SJCRH30 (cell line): ENCODE results near the gene CELA2B. TPM values are rescaled to one million over a fixed set of nuclear protein-coding genes. Genes with fewer than 3 reads are reported as not detected.
A peak's percentile ranks its signal among the peaks of the same experiment; 100 is the strongest.
"Not testable (repeated sequence)": the region's sequence is repeated elsewhere in the genome, so short reads cannot be mapped to it uniquely, and the experiment has no call there.

Experiments
- DNase-seq, 2 experiments: peaks; one replicate each; pipeline ENCODE4 v3.0.0-alpha.2; 2015 to 2020
- H3K27ac ChIP-seq: fragments of 250-450 bp; sonication (Bioruptor Pico); 2 replicates; pipeline ENCODE4 v1.5.1; 2020; ENCODE audit warnings: mild to moderate bottlenecking, moderate library complexity
- H3K27me3 ChIP-seq: fragments of 250-450 bp; sonication (Bioruptor Pico); 2 replicates; pipeline ENCODE4 v1.5.1; 2020; ENCODE audit warnings: mild to moderate bottlenecking, moderate library complexity
- H3K36me3 ChIP-seq: fragments of 250-450 bp; sonication (Bioruptor Pico); 2 replicates; pipeline ENCODE4 v1.5.1; 2020; ENCODE audit warnings: mild to moderate bottlenecking, moderate library complexity
- H3K4me1 ChIP-seq: fragments of 250-450 bp; sonication (Bioruptor Pico); 2 replicates; pipeline ENCODE4 v1.5.1; 2020; ENCODE audit warnings: mild to moderate bottlenecking, moderate library complexity
- H3K4me3 ChIP-seq: fragments of 250-450 bp; sonication (Bioruptor Pico); 2 replicates; pipeline ENCODE4 v1.5.1; 2020; ENCODE audit warnings: mild to moderate bottlenecking, moderate library complexity
- H3K9me3 ChIP-seq: fragments of 250-450 bp; sonication (Bioruptor Pico); replicated peaks from 2 replicates; pipeline ENCODE4 v1.5.1; 2020; ENCODE audit warnings: mild to moderate bottlenecking, moderate library complexity
- total RNA-seq: library from RNA; depleted of rRNA; stranded (reverse); fragments of >200 nt; shearing (Covaris generic); gene quantifications from 2 replicates; pipeline ENCODE4 v1.2.3, GENCODE V29; 2014

Gene CELA2B
- total RNA-seq, 1 experiment from 2014 or later = 18.3 TPM

DNA sequence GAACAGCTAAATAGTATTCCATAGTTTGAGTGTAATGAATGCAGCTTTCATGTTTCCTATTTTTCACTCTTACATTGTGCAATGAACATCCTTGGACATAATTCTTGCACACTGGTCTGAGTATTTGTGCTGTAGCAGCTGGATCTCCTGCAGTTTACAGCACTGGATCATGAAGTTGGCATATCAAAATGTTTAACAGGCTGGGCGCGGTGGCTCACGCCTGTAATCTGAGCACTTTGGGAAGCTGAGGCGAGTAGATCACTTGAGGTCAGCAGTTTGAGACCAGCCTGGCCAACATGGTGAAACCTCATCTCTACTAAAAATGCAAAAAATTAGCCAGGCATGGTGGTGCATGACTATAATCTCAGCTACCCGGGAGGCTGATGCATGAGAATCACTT lies 4.8 kb upstream of the CELA2B start:
- H3K27ac ChIP-seq = peak overlapping the region; percentile 85; the same call in 1 of the 2 replicates
- H3K9me3 ChIP-seq, H3K36me3 ChIP-seq, H3K4me3 ChIP-seq, H3K27me3 ChIP-seq, DNase-seq: not testable (repeated sequence)
- H3K4me1 ChIP-seq = peaks cover 45% of the 10 kb centered on the region

DNA sequence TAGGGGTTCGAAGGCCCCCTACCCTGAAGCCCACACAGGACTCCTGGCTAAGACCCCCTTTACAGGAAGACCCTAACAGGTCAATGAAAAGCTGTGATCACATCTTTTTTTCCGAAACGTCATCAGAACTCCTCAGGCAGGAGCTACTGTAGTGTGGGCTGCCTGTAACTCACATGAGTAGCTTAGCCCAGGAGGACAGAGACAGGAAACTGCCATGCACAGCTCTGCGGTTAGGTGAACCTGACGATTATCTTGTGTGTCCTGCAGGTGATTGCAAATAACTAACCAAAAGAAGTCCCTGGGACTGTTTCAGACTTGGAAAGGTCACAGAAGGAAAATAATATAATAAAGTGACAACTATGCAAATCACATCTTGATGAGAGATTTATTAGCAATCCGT lies 4.2 kb upstream of the CELA2B start:
- not testable (repeated sequence) for H3K4me3 ChIP-seq, H3K36me3 ChIP-seq, DNase-seq, H3K9me3 ChIP-seq, H3K27ac ChIP-seq, H3K27me3 ChIP-seq
- H3K4me1 ChIP-seq = peaks cover 38% of the 10 kb centered on the region

DNA sequence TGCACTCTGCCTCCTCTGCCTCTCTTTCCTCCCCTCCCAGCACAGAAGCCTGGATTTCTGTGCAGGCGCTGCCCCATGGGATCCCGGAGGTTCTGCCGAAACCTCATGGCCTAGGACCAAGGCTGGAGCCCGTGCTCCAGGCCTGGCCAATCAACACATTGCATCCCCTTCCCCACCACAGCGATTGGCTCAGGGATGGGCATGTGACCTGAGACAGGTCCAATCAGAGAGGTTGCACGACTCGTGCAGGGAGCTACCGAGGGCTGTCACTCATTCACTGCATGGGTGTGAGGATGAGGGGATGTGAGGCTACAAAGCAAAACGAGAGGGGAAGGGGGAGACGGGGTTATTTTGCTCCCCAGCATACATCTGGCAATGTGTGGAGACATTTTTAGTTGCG lies 3.3 kb upstream of the CELA2B start:
- Histone ChIP-seq H3K27me3 (no peaks in the 10 kb centered on the region), H3K4me3 (no peak overlapping the region), H3K9me3 (no peaks in the 10 kb centered on the region), H3K4me1 (peaks cover 29% of the 10 kb centered on the region), H3K36me3 (no peaks in the 10 kb centered on the region), H3K27ac (no peak overlapping the region)
- DNase-seq = no peak

DNA sequence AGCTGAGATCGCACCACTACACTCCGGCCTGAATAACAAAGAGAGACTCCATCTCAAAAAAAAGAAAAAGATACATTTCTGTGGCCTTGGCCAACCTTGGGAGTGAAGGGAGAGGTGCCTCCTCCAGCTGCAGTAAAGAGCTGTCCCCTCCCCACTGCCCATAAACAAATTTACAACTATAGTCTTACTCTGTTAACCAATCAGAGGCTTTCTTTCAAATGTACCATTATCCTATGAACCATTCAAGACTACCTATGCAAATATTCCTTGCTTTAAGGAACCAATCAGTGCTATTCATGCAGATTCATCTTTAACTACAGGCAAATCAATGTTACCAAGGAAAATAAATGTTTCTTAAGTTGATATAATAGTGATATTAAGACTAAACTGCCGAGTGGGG lies 1.0 kb downstream of the CELA2B start:
- Histone ChIP-seq H3K9me3 (no peaks in the 10 kb centered on the region), H3K4me1 (no peaks in the 10 kb centered on the region), H3K36me3 (no peaks in the 10 kb centered on the region), H3K4me3 (no peak overlapping the region), H3K27ac (no peak overlapping the region), H3K27me3 (no peaks in the 10 kb centered on the region)
- peak in 1 of 2 experiments; percentile 53 for DNase-seq

DNA sequence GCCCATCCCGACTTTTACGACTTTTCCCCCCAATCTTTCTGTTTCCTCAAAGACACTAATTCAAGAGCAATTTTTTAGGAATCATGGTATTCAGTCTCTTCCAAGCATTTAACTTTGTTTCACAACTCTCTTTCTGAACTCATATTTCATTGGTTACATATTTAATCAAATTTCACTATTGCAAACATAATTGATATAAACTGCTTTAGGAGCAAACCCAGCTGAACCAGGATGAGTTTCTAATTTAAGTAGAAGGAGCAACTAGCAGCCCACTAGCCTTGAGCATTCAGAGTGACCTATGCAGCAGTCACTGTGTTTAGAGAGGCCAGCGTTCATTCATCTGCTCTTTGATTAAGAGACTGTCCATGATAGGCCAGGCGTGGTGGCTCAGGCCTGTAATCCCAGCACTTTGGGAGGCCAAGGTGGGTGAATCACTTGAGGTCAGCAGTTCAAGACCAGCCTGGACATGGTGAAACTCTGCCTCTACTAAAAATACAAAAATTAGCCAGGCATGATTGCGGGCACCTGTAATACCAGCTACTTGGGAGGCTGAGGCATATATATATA lies 1.8 kb downstream of the CELA2B start:
- Histone ChIP-seq H3K27ac (no peak overlapping the region), H3K36me3 (no peaks in the 10 kb centered on the region), H3K4me1 (peaks cover 6% of the 10 kb centered on the region), H3K9me3 (no peaks in the 10 kb centered on the region), H3K4me3 (no peak overlapping the region), H3K27me3 (no peaks in the 10 kb centered on the region)
- no peak for DNase-seq

DNA sequence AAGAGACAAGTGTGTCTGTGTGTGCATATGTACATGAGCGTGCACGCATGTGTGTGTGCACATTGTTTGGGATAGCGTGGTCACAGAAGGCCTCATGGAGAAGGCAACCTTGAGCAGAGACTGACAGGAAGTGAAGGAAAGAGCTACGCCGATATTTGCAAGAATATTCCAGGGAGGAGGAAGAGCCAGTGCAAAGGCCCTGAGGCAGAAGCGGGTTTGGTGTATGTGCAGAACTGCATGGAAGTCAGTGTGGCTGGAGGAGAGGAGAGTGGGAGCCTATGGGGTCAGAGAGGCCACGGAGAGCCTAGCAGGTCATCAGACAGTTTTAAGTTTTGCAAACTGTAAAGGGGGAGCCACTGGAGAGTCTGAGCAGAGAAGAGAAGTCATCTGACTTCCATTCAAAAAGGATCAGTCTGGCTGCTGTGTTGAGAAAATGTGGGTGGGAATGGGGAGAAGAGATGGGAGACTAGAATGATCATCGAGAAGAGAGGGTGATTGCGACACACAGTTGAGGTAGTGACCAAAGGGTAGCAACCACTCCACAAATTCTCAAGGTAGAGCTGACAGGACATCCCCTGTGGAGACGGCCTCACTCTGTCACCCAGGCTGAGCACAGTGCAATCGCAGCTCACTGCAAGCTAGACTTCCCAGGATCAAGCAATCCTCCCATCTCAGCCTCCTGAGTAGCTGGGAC lies 3.9 kb downstream of the CELA2B start:
- no peak overlapping the region for H3K4me3 ChIP-seq
- H3K4me1 ChIP-seq = peaks cover 25% of the 10 kb centered on the region
- H3K36me3 ChIP-seq = no peaks in the 10 kb centered on the region; the same call in 1 of the 2 replicates
- H3K9me3 ChIP-seq = no peaks in the 10 kb centered on the region
- no peak overlapping the region for H3K27ac ChIP-seq
- no peaks in the 10 kb centered on the region for H3K27me3 ChIP-seq
- no peak for DNase-seq

DNA sequence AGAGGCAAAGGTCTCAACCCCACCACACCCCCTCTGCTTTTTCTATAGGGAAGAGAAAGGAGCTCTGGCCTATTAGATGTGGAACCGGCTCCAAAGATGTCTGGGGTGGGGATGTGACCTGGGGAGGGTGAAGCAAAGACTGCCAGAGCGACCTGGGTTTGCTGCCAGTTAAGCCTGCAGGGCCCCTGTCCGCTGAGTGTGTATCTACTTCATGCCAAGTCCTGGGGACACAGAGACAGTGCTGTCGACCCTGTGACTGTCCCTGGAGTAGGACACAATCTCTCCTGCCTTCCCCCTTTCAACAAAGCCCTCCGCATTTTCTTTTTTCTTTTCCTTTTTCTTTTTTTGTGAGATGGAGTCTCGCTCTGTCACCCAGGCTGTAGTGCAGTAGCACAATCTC lies 6.6 kb downstream of the CELA2B start:
- H3K36me3 ChIP-seq, H3K27me3 ChIP-seq, DNase-seq, H3K9me3 ChIP-seq, H3K4me3 ChIP-seq: not testable (repeated sequence)
- Histone ChIP-seq H3K27ac (peak overlapping the region; percentile 98), H3K4me1 (peaks cover 34% of the 10 kb centered on the region)

DNA sequence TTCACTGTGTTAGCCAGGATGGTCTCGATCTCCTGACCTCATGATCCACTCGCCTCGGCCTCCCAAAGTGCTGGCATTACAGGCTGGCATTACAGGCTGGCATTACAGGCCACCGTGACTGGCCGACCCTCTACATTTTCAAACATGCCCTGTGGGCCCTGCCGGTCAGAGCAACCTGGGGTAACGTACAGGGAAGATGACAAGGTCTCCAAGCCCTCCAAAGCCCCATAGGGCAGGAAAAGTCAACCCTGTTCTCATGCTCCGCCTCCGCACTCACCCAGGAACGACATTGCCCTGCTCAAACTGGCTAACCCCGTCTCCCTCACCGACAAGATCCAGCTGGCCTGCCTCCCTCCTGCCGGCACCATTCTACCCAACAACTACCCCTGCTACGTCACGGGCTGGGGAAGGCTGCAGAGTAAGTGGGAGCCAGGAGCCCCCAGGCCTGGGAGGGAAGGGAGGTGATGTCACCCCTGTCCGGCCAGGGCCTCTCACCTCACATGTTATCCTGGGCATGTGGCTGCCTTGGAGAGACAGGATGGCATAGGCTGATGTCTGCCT lies 7.2 kb downstream of the CELA2B start:
- not testable (repeated sequence) for H3K27me3 ChIP-seq, H3K4me3 ChIP-seq, H3K36me3 ChIP-seq, H3K9me3 ChIP-seq
- H3K27ac ChIP-seq = peak overlapping the region; percentile 98
- DNase-seq = peak; percentile 65 to 77
- H3K4me1 ChIP-seq = peaks cover 40% of the 10 kb centered on the region

DNA sequence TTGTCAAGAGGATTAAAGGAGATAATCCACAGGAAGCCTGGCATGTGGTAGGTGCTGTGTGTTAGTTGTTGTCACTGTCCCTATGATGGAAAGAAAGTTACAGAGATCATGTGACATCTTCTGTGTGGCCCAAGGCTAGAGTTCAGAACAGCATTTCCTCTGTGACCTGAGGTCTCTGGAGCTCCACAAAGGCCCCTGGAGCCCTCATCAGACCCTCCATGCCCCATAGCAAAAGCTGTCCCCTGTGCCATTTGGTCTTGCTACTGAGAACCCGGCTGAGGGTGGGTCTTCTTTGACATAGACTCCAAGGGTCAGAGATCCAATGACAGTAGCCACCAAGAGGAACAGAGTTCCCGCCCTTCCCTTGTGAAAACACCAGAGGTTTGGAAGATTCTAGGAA lies 8.1 kb downstream of the CELA2B start:
- H3K9me3 ChIP-seq = no peaks in the 10 kb centered on the region
- H3K27me3 ChIP-seq = no peaks in the 10 kb centered on the region
- no peak overlapping the region for H3K4me3 ChIP-seq
- H3K27ac ChIP-seq = peak overlapping the region; percentile 98
- peaks cover 49% of the 10 kb centered on the region for H3K4me1 ChIP-seq
- DNase-seq = peak; percentile 83 to 95
- H3K36me3 ChIP-seq = peaks cover 3% of the 10 kb centered on the region; the same call in 1 of the 2 replicates

DNA sequence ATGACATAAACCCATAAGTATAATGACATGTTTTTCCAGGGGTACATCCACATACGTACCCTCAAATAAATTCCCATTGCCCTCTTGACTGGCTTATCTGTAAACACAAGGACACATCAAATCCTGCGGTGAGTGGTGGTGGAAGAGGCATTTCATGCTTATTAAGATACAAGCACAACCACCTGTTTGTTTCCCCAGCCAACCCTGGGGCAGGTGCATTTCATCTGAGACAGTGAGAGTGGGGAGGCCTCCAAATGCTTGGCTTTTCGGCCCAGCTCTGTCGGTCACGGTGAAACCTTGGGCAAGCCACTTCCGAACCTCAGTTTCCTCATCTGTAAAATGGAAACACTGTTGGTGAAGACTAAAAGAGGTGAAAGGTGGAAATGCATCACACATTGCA lies 8.5 kb downstream of the CELA2B start:
- not testable (repeated sequence) for H3K4me3 ChIP-seq, H3K27me3 ChIP-seq, H3K9me3 ChIP-seq, H3K36me3 ChIP-seq
- peak; percentile 95 to 98 for DNase-seq
- Histone ChIP-seq H3K4me1 (peaks cover 51% of the 10 kb centered on the region), H3K27ac (peak overlapping the region; percentile 98)

DNA sequence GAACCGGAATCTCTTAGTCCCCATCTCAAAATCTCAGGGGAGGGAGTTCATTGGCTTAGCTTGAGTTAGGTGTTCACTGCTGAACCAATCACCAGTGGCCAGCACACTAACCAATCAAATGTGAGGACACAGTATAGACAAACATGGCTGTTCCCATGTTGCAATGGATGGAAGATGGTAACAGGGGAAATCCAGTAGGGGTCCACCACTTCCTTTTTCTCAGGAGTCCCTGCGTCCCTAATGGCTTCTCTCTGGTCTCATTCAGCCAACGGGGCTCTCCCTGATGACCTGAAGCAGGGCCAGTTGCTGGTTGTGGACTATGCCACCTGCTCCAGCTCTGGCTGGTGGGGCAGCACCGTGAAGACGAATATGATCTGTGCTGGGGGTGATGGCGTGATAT lies 9.7 kb downstream of the CELA2B start:
- no peaks in the 10 kb centered on the region for H3K27me3 ChIP-seq
- H3K9me3 ChIP-seq = no peaks in the 10 kb centered on the region
- H3K27ac ChIP-seq = peak overlapping the region; percentile 98

DNA sequence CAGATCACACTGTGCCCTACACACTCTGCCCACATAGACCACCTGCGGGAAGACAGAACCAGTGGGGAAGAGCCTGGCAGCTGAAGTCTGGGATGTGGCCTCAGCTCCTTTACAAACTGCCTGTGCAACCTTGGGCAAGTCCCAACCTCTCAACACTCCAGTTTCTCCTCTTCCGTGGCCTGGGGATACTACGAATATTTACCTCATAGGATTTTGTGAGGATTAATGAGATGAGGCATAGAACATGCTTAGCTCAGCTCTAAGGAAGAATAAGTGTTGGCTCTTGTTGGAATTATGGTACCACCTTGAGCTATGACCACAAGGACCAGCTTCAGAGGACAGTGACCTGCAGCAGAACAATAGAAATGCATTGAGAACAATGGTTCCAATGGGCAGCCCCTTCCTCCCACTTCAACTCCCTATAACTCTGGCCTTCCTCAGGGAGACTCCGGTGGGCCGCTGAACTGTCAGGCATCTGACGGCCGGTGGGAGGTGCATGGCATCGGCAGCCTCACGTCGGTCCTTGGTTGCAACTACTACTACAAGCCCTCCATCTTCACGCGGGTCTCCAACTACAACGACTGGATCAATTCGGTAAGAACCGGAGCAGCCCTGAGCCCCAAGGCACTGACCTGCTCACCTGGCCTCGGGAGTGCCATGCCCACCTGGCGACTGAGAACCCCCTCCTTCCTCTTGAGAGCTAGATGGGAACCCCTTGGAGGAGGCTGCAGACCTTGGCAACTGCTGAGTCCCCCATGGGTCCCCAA lies 11.1 kb downstream of the CELA2B start:
- not testable (repeated sequence) for H3K27me3 ChIP-seq, H3K36me3 ChIP-seq, H3K4me3 ChIP-seq, DNase-seq, H3K9me3 ChIP-seq
- Histone ChIP-seq H3K27ac (peak overlapping the region; percentile 89), H3K4me1 (peaks cover 62% of the 10 kb centered on the region)

More for the DNA sequence above, 9.7 kb downstream of the CELA2B start:
- H3K36me3 ChIP-seq = peaks cover 8% of the 10 kb centered on the region
- H3K4me1 ChIP-seq = peaks cover 62% of the 10 kb centered on the region
- peak in 1 of 2 experiments; percentile 41 for DNase-seq
- no peak overlapping the region for H3K4me3 ChIP-seq

DNA sequence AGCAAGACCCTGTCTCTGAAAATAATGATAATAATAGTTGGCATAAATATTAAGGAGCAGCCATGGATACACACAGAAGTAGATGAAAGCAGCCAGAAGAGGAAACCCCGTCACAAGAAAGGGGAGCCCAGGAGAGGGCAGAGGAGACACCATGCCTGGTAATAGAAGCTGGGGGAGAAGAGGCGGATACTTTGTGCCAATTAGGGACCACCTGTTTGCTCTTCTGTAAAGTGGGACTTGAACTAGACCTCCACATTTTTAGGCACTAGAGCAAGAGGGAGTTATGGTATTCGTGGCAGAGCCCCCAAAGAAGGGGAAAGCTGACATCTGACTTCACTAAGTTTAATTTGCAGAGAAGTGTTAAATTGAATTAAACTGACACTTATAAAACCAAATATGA lies 12.5 kb downstream of the CELA2B start:
- DNase-seq = peak in 1 of 2 experiments; percentile 60
- Histone ChIP-seq H3K36me3 (peaks cover 12% of the 10 kb centered on the region), H3K27ac (peak overlapping the region; percentile 89), H3K4me3 (no peak overlapping the region), H3K4me1 (peaks cover 50% of the 10 kb centered on the region), H3K27me3 (no peaks in the 10 kb centered on the region), H3K9me3 (no peaks in the 10 kb centered on the region)

DNA sequence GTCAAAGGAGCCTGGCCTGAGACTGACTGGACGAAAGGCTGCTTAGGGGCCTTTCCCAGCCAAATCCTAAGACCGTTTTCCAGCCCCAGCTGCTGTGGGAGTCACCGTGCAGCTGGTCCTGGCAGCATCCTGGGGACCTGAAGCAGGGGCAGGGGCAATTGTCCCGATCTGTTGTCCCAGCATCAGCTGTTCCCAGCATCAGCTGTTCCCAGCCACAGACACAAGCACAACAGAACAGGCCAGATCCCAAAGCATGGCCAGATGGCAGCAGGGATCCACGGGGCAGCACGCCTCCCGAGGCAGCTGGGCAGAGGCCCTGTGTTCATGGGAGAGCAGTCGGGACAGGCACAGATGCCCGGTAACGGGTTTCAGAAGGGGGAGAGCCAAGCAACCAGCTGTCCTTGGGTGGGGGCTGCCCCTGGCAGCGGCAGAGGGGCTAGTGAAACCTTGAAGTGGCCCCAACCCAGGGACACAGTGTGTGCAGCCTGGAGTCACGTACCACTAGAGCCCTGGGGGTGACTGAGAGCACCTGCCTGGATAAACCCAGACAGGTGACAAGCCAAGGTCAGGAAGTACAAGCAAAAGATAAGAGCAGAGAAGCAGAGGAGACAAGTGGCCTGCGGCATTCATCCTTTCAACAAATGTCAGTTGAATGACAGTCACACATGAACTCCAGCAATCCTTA lies 13.3 kb downstream of the CELA2B start:
- Histone ChIP-seq H3K4me1 (peaks cover 41% of the 10 kb centered on the region), H3K4me3 (no peak overlapping the region), H3K36me3 (peaks cover 20% of the 10 kb centered on the region), H3K9me3 (no peaks in the 10 kb centered on the region), H3K27ac (peak overlapping the region; percentile 89), H3K27me3 (no peaks in the 10 kb centered on the region)
- peak; percentile 98 to 99 for DNase-seq
